Memory B cell (primary cell): ENCODE data around the gene RGL4.
"Not testable (repeated sequence)": the region's sequence is repeated elsewhere in the genome, so short reads cannot be mapped to it uniquely, and the experiment has no call there.

Experiments
- ATAC-seq: fragments of 150-1000 bp; cut with Tn5 transposase; 2 replicates; pipeline ENCODE4 v1.10.0; 2021; ENCODE audit warnings: low read depth, mild to moderate bottlenecking, moderate library complexity
- DNase-seq, 2 donors: peaks; one replicate each; pipeline ENCODE4 v3.0.0; 2022; ENCODE audit warnings: low spot score in 2 of 2
- H3K27ac Mint-ChIP-seq: one replicate; pipeline ENCODE4 v1.8.0; 2022; ENCODE audit warnings: mild to moderate bottlenecking, moderate library complexity, mixed read lengths
- H3K27me3 Mint-ChIP-seq: one replicate; pipeline ENCODE4 v1.8.0; 2022; ENCODE audit warnings: mixed read lengths
- H3K36me3 Mint-ChIP-seq: one replicate; pipeline ENCODE4 v1.8.0; 2022; ENCODE audit warnings: mild to moderate bottlenecking, mixed read lengths
- H3K4me1 Mint-ChIP-seq: one replicate; pipeline ENCODE4 v1.8.0; 2022; ENCODE audit warnings: mixed read lengths
- H3K4me3 Mint-ChIP-seq: one replicate; pipeline ENCODE4 v1.8.0; 2022; ENCODE audit warnings: mild to moderate bottlenecking, moderate library complexity, mixed read lengths
- H3K9me3 Mint-ChIP-seq: one replicate; pipeline ENCODE4 v1.8.0; 2022; ENCODE audit warnings: mixed read lengths

RGL4 gene

DNA sequence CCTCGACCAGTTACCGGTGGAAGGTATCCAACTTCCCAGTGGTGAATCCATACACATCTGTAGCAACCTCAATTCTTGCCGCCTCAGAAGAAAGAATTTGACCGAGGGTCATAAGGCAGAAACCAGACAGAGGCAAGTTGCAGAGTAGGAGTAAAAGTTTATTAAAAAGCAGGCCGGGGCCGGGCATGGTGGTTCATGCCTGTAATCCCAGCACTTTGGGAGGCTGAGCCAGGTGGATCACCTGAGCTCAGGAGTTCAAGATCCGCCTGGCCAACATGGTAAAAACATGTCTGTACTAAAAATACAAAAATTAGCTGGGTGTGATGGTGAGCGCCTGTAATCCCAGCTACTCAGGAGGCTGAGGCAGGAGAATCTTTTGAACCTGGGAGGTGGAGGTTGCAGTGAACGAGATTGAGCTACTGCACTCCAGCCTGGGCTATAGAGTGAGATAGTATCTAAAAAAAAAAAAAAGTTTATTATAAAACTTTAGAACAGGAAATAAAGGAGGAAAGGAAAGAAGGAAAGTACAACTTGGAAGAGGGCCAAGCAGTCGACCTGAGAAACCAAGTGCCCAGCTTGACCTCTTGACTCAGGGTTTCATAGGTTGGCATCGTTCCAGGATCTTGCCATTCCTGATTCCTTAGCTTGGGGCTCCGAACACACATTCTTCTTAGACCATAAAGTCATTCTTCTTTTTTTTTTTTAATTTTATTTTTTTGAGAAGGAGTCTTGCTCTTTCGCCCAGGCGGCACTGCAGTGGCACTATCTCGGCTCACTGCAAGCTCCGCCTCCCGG lies 27.8 kb downstream of the RGL4 start:
- H3K27me3 Mint-ChIP-seq: no peaks in the 10 kb centered on the region

DNA sequence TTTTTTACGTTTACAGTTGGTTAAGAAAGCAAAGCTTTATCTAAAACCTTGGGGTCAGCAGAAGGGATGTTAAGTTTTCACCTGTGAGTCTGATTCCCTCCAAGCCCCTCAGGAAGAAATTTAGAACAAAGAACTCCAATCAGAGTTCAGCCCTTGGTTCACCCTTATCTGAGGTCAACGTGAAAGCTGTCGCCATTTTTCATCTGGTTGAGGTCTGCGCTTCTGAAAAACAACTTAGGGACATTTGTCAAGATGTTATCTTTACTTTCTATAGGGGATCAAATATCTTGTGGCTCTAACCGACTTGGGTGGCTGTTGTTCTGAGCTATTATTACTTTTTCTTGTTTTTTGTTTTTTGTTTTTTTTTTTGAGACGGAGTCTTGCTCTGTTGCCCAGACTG lies 30.0 kb downstream of the RGL4 start:
- no peaks in the 10 kb centered on the region for H3K36me3 Mint-ChIP-seq
- H3K4me3 Mint-ChIP-seq: no peak overlapping the region
- H3K4me1 Mint-ChIP-seq: no peaks in the 10 kb centered on the region
- ATAC-seq (no peak), DNase-seq (no peak)
- no peaks in the 10 kb centered on the region for H3K27me3 Mint-ChIP-seq
- H3K9me3 Mint-ChIP-seq: no peaks in the 10 kb centered on the region
- no peak overlapping the region for H3K27ac Mint-ChIP-seq

More for the DNA sequence above, 27.8 kb downstream of the RGL4 start:
- peaks cover 5% of the 10 kb centered on the region for H3K36me3 Mint-ChIP-seq
- no peak for ATAC-seq
- H3K27ac Mint-ChIP-seq: no peak overlapping the region
- H3K4me1 Mint-ChIP-seq: no peaks in the 10 kb centered on the region
- H3K9me3 Mint-ChIP-seq: no peaks in the 10 kb centered on the region
- DNase-seq: no peak
- peak overlapping the region; percentile 21 for H3K4me3 Mint-ChIP-seq

GRCh38 chr22:23722160-23722559 lies 31.3 kb downstream of the RGL4 start:
- Mint-ChIP-seq H3K27ac (no peak overlapping the region), H3K9me3 (no peaks in the 10 kb centered on the region), H3K4me3 (no peak overlapping the region), H3K4me1 (peaks cover 2% of the 10 kb centered on the region), H3K36me3 (no peaks in the 10 kb centered on the region), H3K27me3 (peaks cover 5% of the 10 kb centered on the region)
- no peak for DNase-seq
- ATAC-seq: no peak

DNA sequence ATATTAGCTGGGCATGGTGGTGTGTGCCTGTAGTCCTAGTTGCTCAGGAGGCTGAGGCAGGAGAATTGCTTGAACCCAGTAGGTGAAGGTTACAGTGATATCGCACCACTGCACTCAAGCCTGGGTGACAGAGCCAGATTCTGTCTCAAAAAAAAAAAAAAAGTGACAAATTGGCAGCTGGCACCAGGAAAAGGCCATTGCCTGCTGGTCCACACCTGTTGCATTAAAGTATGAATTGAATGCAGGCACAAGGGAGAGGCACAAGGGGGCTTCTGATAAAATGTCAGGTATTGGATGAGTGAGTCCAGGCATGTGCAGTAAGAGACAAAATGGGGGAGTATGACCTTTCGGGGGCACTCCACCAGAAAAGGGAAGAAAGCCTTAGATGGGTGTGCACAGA lies 31.9 kb downstream of the RGL4 start:
- DNase-seq: no peak
- H3K36me3 Mint-ChIP-seq: no peaks in the 10 kb centered on the region
- H3K27me3 Mint-ChIP-seq: peaks cover 5% of the 10 kb centered on the region
- peaks cover 2% of the 10 kb centered on the region for H3K4me1 Mint-ChIP-seq
- ATAC-seq: peak; percentile 32
- H3K4me3 Mint-ChIP-seq: no peak overlapping the region
- H3K9me3 Mint-ChIP-seq: no peaks in the 10 kb centered on the region
- H3K27ac Mint-ChIP-seq: no peak overlapping the region

DNA sequence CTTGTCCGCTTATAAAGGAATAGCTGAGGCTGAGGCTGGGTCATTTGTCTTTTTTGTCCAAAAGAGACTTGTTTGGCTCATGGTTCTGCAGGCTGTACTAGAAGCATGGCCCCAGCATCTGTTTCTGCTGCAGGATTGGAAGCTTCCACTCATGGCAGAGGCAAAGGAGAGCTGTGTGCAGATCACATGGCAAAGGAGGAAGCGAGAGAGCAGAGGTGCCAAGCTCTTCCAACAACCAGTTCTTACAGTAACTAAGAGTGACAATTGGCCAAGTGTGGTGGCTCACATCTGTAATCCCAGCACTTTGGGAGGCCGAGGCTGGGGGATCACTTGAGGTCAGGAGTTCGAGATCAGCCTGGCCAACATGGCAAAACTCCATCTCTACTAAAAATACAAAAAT lies 37.3 kb downstream of the RGL4 start:
- H3K27ac Mint-ChIP-seq, ATAC-seq, H3K36me3 Mint-ChIP-seq, H3K27me3 Mint-ChIP-seq, DNase-seq, H3K9me3 Mint-ChIP-seq, H3K4me1 Mint-ChIP-seq, H3K4me3 Mint-ChIP-seq: not testable (repeated sequence)

GRCh38 chr22:23737696-23738095 lies 46.9 kb downstream of the RGL4 start:
- Mint-ChIP-seq H3K27me3 (no peaks in the 10 kb centered on the region), H3K27ac (no peak overlapping the region), H3K4me3 (no peak overlapping the region), H3K9me3 (no peaks in the 10 kb centered on the region), H3K36me3 (no peaks in the 10 kb centered on the region), H3K4me1 (peaks cover 3% of the 10 kb centered on the region)
- no peak for DNase-seq
- ATAC-seq: no peak

DNA sequence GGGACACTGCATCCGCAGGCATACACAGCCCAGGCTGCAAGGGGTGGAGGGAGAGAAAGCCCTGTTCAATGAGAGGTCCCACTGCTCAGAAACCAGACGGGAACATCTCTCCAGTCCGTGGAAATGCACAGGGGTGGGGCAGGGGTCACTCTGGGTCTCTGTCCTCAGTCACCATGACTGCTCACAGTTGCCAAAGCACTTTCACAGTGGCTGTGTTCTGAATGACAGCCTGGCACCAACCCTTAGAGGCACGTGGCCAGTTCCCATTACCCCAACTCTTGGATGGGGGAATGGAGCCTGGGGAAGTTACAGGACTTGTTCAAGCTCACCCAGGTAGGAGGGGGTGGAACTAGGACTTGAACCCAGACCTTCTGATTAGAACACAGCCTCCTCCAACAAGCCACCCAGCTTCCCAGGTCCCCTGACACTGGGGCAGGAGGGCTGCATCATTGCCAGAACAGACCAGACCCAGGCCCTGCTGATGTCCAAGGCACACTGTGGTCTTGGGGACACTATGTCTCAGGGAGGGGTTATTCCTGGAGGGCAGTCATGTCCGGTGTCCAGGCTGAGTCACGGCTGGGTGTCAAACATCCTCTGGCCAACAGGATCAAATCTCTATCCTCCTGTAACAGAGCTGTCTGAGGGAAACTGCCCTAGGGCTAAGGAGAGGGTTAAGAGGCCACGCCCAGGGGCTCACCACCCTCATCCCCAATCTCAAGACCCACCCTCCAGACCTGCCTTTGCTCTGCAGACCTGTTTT lies 51.9 kb downstream of the RGL4 start:
- Mint-ChIP-seq H3K4me3 (no peak overlapping the region), H3K4me1 (peaks cover 4% of the 10 kb centered on the region), H3K27me3 (no peaks in the 10 kb centered on the region), H3K27ac (no peak overlapping the region), H3K9me3 (no peaks in the 10 kb centered on the region), H3K36me3 (peaks cover 25% of the 10 kb centered on the region)
- DNase-seq: no peak
- no peak for ATAC-seq

DNA sequence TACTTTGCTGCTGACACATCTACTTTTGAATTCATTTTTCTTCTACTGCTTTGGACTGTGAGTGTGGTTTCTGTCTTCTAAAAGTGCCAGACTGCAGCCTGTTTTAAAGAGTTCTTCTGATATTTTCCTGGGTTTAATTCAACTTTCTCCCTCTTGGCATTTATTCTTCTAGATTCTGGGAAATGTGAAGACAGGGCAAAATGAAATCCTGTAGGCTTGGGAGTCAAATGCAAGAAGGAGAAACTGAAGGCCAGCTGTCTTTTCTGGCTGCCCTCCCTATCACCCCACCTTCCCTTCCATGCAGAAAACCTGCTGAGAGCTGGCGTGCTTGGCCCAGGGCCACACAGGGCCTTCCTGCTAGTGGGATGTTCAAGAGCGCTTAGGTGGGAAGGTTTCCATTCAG lies 52.5 kb downstream of the RGL4 start:
- no peak overlapping the region for H3K4me3 Mint-ChIP-seq
- ATAC-seq: no peak

DNA sequence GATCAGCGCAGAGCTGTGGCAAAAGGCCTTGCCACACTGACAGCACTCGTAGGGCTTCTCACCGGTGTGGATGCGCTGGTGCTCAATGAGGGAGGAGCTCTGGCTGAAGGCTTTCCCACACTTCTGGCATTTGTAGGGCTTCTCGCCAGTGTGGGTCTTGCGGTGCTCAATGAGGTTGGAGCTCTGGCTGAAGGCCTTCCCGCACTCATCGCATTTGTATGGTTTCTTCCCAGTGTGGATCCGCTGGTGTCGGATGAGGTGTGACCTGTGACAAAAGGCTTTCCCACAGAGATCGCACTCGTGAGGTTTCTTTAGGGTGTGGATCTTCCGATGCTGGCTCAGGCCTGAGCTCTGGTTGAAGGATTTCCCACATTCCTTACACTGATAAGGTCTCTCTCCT lies 53.2 kb downstream of the RGL4 start:
- H3K9me3 Mint-ChIP-seq: no peaks in the 10 kb centered on the region

More for the DNA sequence above, 52.5 kb downstream of the RGL4 start:
- Mint-ChIP-seq H3K9me3 (no peaks in the 10 kb centered on the region), H3K27me3 (no peaks in the 10 kb centered on the region), H3K36me3 (peaks cover 25% of the 10 kb centered on the region), H3K4me1 (peaks cover 4% of the 10 kb centered on the region), H3K27ac (no peak overlapping the region)
- no peak for DNase-seq

GRCh38 chr22:23744485-23744884 lies 53.7 kb downstream of the RGL4 start:
- Mint-ChIP-seq H3K4me1 (peaks cover 4% of the 10 kb centered on the region), H3K27ac (no peak overlapping the region), H3K36me3 (peaks cover 25% of the 10 kb centered on the region), H3K27me3 (no peaks in the 10 kb centered on the region), H3K4me3 (no peak overlapping the region), H3K9me3 (no peaks in the 10 kb centered on the region)
- no peak for DNase-seq
- ATAC-seq: no peak

More for the DNA sequence above, 53.2 kb downstream of the RGL4 start:
- Mint-ChIP-seq H3K4me1 (peaks cover 4% of the 10 kb centered on the region), H3K27ac (no peak overlapping the region), H3K4me3 (no peak overlapping the region), H3K27me3 (no peaks in the 10 kb centered on the region), H3K36me3 (peaks cover 25% of the 10 kb centered on the region)
- DNase-seq: no peak
- no peak for ATAC-seq

- peaks cover 13% of the 10 kb centered on the region for H3K4me1 Mint-ChIP-seq
- H3K9me3 Mint-ChIP-seq: no peaks in the 10 kb centered on the region
- no peak overlapping the region for H3K4me3 Mint-ChIP-seq
- DNase-seq: no peak
- ATAC-seq: no peak
- H3K27ac Mint-ChIP-seq: no peak overlapping the region
- peaks cover 27% of the 10 kb centered on the region for H3K36me3 Mint-ChIP-seq
- no peaks in the 10 kb centered on the region for H3K27me3 Mint-ChIP-seq
These were observed 55.0 kb downstream of the RGL4 start for GRCh38 chr22:23745791-23746190.
